Astrocyte (in vitro differentiated cells and primary cell): ENCODE results near the gene VSIG8.

Experiments
- EZH2 ChIP-seq: IDR thresholded peaks from 2 replicates; pipeline ENCODE4 v1.6.1; 2012; ENCODE audit warnings: mild to moderate bottlenecking, low read length, inconsistent platforms; ENCODE audit not compliant: insufficient read depth
- TF ChIP-seq, protein P1 (sequence below): IDR thresholded peaks from 2 replicates; pipeline ENCODE4 v1.5.1; 2011; ENCODE audit warnings: low read depth, mild to moderate bottlenecking, inconsistent platforms, low read length, moderate library complexity; ENCODE audit not compliant: insufficient read depth

DNA sequence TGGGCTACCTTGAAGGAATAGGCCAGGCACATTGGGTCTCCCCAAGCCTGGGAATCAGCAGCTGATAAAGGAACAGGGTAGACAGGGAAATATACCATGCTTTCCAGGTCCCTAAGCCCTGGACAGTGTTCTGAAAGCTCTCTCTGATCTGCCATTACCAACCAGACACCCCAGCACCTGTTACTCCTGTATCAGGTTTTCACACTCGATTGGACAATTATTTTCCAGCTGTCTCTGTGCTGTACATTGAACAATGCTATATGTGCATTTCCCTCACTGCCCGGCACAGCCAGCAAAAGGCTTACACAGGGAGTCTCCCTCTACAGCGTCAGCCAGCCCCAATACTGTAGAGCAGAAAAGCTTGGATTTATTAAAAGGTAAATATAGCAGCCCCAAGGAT, 32.8 kb upstream of the VSIG8 start:
- TF ChIP-seq, protein P1, sequence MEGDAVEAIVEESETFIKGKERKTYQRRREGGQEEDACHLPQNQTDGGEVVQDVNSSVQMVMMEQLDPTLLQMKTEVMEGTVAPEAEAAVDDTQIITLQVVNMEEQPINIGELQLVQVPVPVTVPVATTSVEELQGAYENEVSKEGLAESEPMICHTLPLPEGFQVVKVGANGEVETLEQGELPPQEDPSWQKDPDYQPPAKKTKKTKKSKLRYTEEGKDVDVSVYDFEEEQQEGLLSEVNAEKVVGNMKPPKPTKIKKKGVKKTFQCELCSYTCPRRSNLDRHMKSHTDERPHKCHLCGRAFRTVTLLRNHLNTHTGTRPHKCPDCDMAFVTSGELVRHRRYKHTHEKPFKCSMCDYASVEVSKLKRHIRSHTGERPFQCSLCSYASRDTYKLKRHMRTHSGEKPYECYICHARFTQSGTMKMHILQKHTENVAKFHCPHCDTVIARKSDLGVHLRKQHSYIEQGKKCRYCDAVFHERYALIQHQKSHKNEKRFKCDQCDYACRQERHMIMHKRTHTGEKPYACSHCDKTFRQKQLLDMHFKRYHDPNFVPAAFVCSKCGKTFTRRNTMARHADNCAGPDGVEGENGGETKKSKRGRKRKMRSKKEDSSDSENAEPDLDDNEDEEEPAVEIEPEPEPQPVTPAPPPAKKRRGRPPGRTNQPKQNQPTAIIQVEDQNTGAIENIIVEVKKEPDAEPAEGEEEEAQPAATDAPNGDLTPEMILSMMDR, result no peak
- no peak for TF ChIP-seq EZH2
